Measurements from ENCODE around the gene TANGO6. TPM values are rescaled to one million over a fixed set of nuclear protein-coding genes. Genes with fewer than 3 reads are reported as not detected.
A peak's percentile ranks its signal among the peaks of the same experiment; 100 is the strongest.
"Not testable (repeated sequence)": the region's sequence is repeated elsewhere in the genome, so short reads cannot be mapped to it uniquely, and the experiment has no call there.

TANGO6 gene
- polyA plus RNA-seq, 12 donors = 4.6 to 23.6 (median 5.7) TPM; not detected in 1

GRCh38 chr16:68961778-68962402 is 118.6 kb downstream of the TANGO6 start:
- DNase-seq = no peak

GRCh38 chr16:68969338-68969737 is 126.0 kb downstream of the TANGO6 start:
- DNase-seq = no peak

GRCh38 chr16:68972013-68972412 is 128.7 kb downstream of the TANGO6 start:
- no peak for DNase-seq

- peak; percentile 17 for DNase-seq
Observed at GRCh38 chr16:68972720-68973119, 129.4 kb downstream of the TANGO6 start.

GRCh38 chr16:68973611-68974120 is 130.3 kb downstream of the TANGO6 start:
- DNase-seq = no peak

- DNase-seq = no peak
Observed at GRCh38 chr16:68978303-68978954, 135.1 kb downstream of the TANGO6 start.

- DNase-seq = no peak
Observed at GRCh38 chr16:68980695-68981315, 137.5 kb downstream of the TANGO6 start.

GRCh38 chr16:68981971-68982370 is 138.6 kb downstream of the TANGO6 start:
- DNase-seq = no peak

GRCh38 chr16:68984467-68984866 is 141.1 kb downstream of the TANGO6 start:
- DNase-seq = no peak

GRCh38 chr16:68985268-68985667 is 141.9 kb downstream of the TANGO6 start:
- DNase-seq = no peak

- DNase-seq = no peak
Observed at GRCh38 chr16:68985855-68986254, 142.5 kb downstream of the TANGO6 start.

- no peak for DNase-seq
Observed at GRCh38 chr16:68987734-68988457, 144.6 kb downstream of the TANGO6 start.

- not testable (repeated sequence) for DNase-seq
Observed at GRCh38 chr16:68990172-68990845, 147.0 kb downstream of the TANGO6 start.

- no peak for DNase-seq
Observed at GRCh38 chr16:68991075-68991474, 147.7 kb downstream of the TANGO6 start.

GRCh38 chr16:68992521-68992920 is 149.2 kb downstream of the TANGO6 start:
- DNase-seq = no peak

GRCh38 chr16:68993456-68993855 is 150.1 kb downstream of the TANGO6 start:
- DNase-seq = no peak

GRCh38 chr16:68993885-68994284 is 150.6 kb downstream of the TANGO6 start:
- no peak for DNase-seq

GRCh38 chr16:68994324-68994723 is 151.0 kb downstream of the TANGO6 start:
- DNase-seq = no peak

GRCh38 chr16:68995011-68995504 is 151.7 kb downstream of the TANGO6 start:
- no peak for DNase-seq

- no peak for DNase-seq
Observed at GRCh38 chr16:68997564-68997963, 154.2 kb downstream of the TANGO6 start.

GRCh38 chr16:68999114-68999513 is 155.8 kb downstream of the TANGO6 start:
- no peak for DNase-seq

GRCh38 chr16:69003500-69003899 is 160.2 kb downstream of the TANGO6 start:
- DNase-seq = no peak
